ENCODE data around the gene RBFOX2. TPM values are rescaled to one million over a fixed set of nuclear protein-coding genes. Genes with fewer than 3 reads are reported as not detected.

The RBFOX2 gene
- polyA plus RNA-seq, 1 donor, result 67.0 TPM

- WGBS (ENCODE audit: insufficient coverage, low lambda C conversion rate), result 86% methylated on average over 1 of the region's 6 CpGs
- no peaks in the 10 kb centered on the region for H3K4me1 ChIP-seq (ENCODE audit: control insufficient read depth, insufficient read depth, low read length)
- H3K4me3 ChIP-seq (ENCODE audit: low read length), result no peak overlapping the region
Measured at GRCh38 chr22:35966314-35967045, 62.1 kb downstream of the RBFOX2 start.

DNA sequence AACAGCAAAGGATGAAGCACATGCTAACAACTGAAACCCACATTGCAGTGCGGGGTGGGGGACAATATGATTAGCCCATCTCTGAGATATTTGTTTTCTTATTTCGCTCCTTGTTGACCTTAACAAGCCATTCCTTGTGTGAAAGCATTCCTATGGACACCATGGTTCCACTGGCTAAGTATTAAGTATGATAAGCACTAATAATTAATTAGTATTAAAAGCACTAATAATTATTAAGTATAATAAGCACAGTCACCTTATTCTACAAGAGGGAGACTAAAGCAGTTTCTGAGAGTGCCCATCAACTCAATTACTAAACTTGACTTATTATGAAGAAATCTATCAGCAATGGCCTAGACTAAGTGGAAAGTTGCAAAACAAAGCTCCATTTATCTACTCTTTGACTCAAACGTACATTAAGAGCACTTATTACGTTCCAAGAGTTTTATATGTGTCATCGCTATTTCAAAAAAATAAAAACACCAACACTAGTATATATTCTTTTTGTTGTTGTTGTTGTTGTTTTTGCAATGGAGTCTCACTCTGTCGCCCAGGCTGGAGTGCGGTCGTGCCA, 65.3 kb downstream of the RBFOX2 start:
- Histone ChIP-seq H3K4me1 (ENCODE audit: control insufficient read depth, insufficient read depth, low read length) (no peaks in the 10 kb centered on the region), H3K4me3 (ENCODE audit: low read length) (no peak overlapping the region), H3K9me3 (ENCODE audit: control insufficient read depth, low read depth, low read length) (no peaks in the 10 kb centered on the region), H3K36me3 (ENCODE audit: control insufficient read depth, insufficient read depth, low read length) (no peaks in the 10 kb centered on the region), H3K27ac (ENCODE audit: low read length) (no peak overlapping the region), H3K27me3 (ENCODE audit: control insufficient read depth, insufficient read depth, low read length) (no peaks in the 10 kb centered on the region)
- WGBS (ENCODE audit: insufficient coverage, low lambda C conversion rate), result 94% methylated on average over 3 of the region's 8 CpGs
- DNase-seq, result no peak

More at GRCh38 chr22:35966314-35967045, 62.1 kb downstream of the RBFOX2 start:
- Histone ChIP-seq H3K27ac (ENCODE audit: low read length) (no peak overlapping the region), H3K27me3 (ENCODE audit: control insufficient read depth, insufficient read depth, low read length) (no peaks in the 10 kb centered on the region), H3K36me3 (ENCODE audit: control insufficient read depth, insufficient read depth, low read length) (no peaks in the 10 kb centered on the region), H3K9me3 (ENCODE audit: control insufficient read depth, low read depth, low read length) (no peaks in the 10 kb centered on the region)
- DNase-seq, result no peak

- H3K4me1 ChIP-seq (ENCODE audit: control insufficient read depth, insufficient read depth, low read length), result no peaks in the 10 kb centered on the region
- WGBS (ENCODE audit: insufficient coverage, low lambda C conversion rate), result 24% methylated on average over 3 of the region's 5 CpGs
- no peaks in the 10 kb centered on the region for H3K9me3 ChIP-seq (ENCODE audit: control insufficient read depth, low read depth, low read length)
- H3K27ac ChIP-seq (ENCODE audit: low read length), result peak overlapping the region; percentile 62
- no peaks in the 10 kb centered on the region for H3K36me3 ChIP-seq (ENCODE audit: control insufficient read depth, insufficient read depth, low read length)
- DNase-seq, result peak; percentile 45 to 53
- H3K27me3 ChIP-seq (ENCODE audit: control insufficient read depth, insufficient read depth, low read length), result no peaks in the 10 kb centered on the region
- no peak overlapping the region for H3K4me3 ChIP-seq (ENCODE audit: low read length)
Measured at GRCh38 chr22:35961480-35962295, 66.9 kb downstream of the RBFOX2 start.

- H3K4me3 ChIP-seq (ENCODE audit: low read length), result no peak overlapping the region
- H3K36me3 ChIP-seq (ENCODE audit: control insufficient read depth, insufficient read depth, low read length), result no peaks in the 10 kb centered on the region
- DNase-seq, result no peak
- no peaks in the 10 kb centered on the region for H3K4me1 ChIP-seq (ENCODE audit: control insufficient read depth, insufficient read depth, low read length)
- no peaks in the 10 kb centered on the region for H3K27me3 ChIP-seq (ENCODE audit: control insufficient read depth, insufficient read depth, low read length)
- H3K9me3 ChIP-seq (ENCODE audit: control insufficient read depth, low read depth, low read length), result no peaks in the 10 kb centered on the region
- peak overlapping the region; percentile 58 for H3K27ac ChIP-seq (ENCODE audit: low read length)
- WGBS (ENCODE audit: insufficient coverage, low lambda C conversion rate), result no CpG with 5 or more reads among the region's 2 CpGs
Measured at GRCh38 chr22:35960854-35961253, 67.8 kb downstream of the RBFOX2 start.

GRCh38 chr22:35959121-35959800, 69.4 kb downstream of the RBFOX2 start:
- 100% methylated on average over 3 of the region's 5 CpGs for WGBS (ENCODE audit: insufficient coverage, low lambda C conversion rate)
- Histone ChIP-seq H3K4me1 (ENCODE audit: control insufficient read depth, insufficient read depth, low read length) (no peaks in the 10 kb centered on the region), H3K9me3 (ENCODE audit: control insufficient read depth, low read depth, low read length) (no peaks in the 10 kb centered on the region), H3K27ac (ENCODE audit: low read length) (no peak overlapping the region), H3K27me3 (ENCODE audit: control insufficient read depth, insufficient read depth, low read length) (no peaks in the 10 kb centered on the region), H3K36me3 (ENCODE audit: control insufficient read depth, insufficient read depth, low read length) (no peaks in the 10 kb centered on the region), H3K4me3 (ENCODE audit: low read length) (no peak overlapping the region)
- no peak for DNase-seq

DNA sequence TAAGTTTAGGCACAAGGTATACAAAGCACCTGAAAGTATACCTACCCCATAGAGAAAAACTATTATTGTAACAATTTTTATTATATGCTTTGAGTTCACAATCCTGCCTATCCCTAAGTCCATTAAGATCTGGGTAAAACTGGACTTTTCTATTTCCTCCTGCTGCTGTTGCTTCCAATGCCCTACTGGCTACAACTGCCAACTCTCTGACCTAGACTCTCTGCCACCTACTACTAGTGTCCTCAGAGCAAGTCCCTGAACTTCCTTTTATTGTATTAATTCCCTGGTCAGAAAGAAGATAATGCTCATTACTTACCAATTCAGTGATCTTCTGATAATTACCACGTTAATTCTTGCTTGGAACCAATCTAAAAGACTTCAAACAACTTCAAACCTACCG, 70.3 kb downstream of the RBFOX2 start:
- DNase-seq, result no peak
- Histone ChIP-seq H3K4me3 (ENCODE audit: low read length) (no peak overlapping the region), H3K4me1 (ENCODE audit: control insufficient read depth, insufficient read depth, low read length) (no peaks in the 10 kb centered on the region), H3K36me3 (ENCODE audit: control insufficient read depth, insufficient read depth, low read length) (no peaks in the 10 kb centered on the region), H3K27me3 (ENCODE audit: control insufficient read depth, insufficient read depth, low read length) (no peaks in the 10 kb centered on the region), H3K27ac (ENCODE audit: low read length) (no peak overlapping the region), H3K9me3 (ENCODE audit: control insufficient read depth, low read depth, low read length) (no peaks in the 10 kb centered on the region)
- WGBS (ENCODE audit: insufficient coverage, low lambda C conversion rate), result 83% methylated on average over 1 of the region's 2 CpGs

GRCh38 chr22:35957589-35957988, 71.0 kb downstream of the RBFOX2 start:
- no CpG with 5 or more reads among the region's 1 CpG for WGBS (ENCODE audit: insufficient coverage, low lambda C conversion rate)
- Histone ChIP-seq H3K36me3 (ENCODE audit: control insufficient read depth, insufficient read depth, low read length) (no peaks in the 10 kb centered on the region), H3K4me3 (ENCODE audit: low read length) (no peak overlapping the region), H3K4me1 (ENCODE audit: control insufficient read depth, insufficient read depth, low read length) (no peaks in the 10 kb centered on the region), H3K9me3 (ENCODE audit: control insufficient read depth, low read depth, low read length) (no peaks in the 10 kb centered on the region), H3K27me3 (ENCODE audit: control insufficient read depth, insufficient read depth, low read length) (no peaks in the 10 kb centered on the region), H3K27ac (ENCODE audit: low read length) (no peak overlapping the region)
- no peak for DNase-seq

DNA sequence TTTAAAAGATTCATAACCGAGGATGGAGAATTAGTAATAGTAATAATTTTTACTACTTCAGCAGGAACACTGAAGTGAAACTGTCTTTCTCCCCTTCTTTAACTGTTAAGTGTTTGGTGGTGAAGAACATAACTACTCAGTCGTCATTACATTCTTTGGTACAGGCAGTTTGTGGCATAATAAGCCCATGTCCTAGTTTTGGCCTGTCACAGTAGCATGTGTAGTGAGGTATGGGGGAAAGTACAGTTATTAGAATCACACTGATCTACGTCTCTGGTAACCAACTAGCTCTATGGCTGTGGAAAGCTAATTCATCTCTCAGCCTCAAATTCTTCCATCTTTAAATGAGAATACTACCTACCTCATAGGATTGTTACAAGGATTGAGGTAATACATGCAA, 71.8 kb downstream of the RBFOX2 start:
- Histone ChIP-seq H3K27me3 (ENCODE audit: control insufficient read depth, insufficient read depth, low read length) (no peaks in the 10 kb centered on the region), H3K4me1 (ENCODE audit: control insufficient read depth, insufficient read depth, low read length) (no peaks in the 10 kb centered on the region), H3K36me3 (ENCODE audit: control insufficient read depth, insufficient read depth, low read length) (no peaks in the 10 kb centered on the region), H3K9me3 (ENCODE audit: control insufficient read depth, low read depth, low read length) (no peaks in the 10 kb centered on the region), H3K4me3 (ENCODE audit: low read length) (no peak overlapping the region), H3K27ac (ENCODE audit: low read length) (no peak overlapping the region)
- DNase-seq, result no peak
- no CpG with 5 or more reads among the region's 3 CpGs for WGBS (ENCODE audit: insufficient coverage, low lambda C conversion rate)

DNA sequence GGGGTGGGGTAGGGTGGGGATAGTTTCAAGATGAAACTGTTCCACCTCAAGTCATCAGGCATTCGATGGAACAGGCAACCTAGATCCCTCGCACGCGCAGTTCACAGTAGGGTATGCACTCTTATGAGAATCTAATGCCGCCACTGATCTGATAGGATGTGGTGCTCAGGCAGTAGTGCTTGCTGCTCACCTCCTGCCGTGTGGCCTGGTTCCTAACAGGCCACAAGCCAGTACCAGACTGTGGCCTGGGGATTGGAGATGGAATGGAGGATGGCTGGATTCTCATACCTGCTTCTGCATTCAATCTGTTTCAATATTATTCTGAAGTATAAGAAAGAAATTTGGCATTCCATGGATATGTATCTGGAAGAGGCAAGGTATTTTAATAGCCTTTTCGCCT, 73.1 kb downstream of the RBFOX2 start:
- WGBS (ENCODE audit: insufficient coverage, low lambda C conversion rate), result no CpG with 5 or more reads among the region's 7 CpGs
- Histone ChIP-seq H3K4me1 (ENCODE audit: control insufficient read depth, insufficient read depth, low read length) (no peaks in the 10 kb centered on the region), H3K36me3 (ENCODE audit: control insufficient read depth, insufficient read depth, low read length) (no peaks in the 10 kb centered on the region), H3K4me3 (ENCODE audit: low read length) (no peak overlapping the region), H3K27me3 (ENCODE audit: control insufficient read depth, insufficient read depth, low read length) (no peaks in the 10 kb centered on the region), H3K27ac (ENCODE audit: low read length) (no peak overlapping the region), H3K9me3 (ENCODE audit: control insufficient read depth, low read depth, low read length) (no peaks in the 10 kb centered on the region)
- DNase-seq, result no peak

- H3K27ac ChIP-seq (ENCODE audit: low read length), result no peak overlapping the region
- H3K9me3 ChIP-seq (ENCODE audit: control insufficient read depth, low read depth, low read length), result no peaks in the 10 kb centered on the region
- no peaks in the 10 kb centered on the region for H3K27me3 ChIP-seq (ENCODE audit: control insufficient read depth, insufficient read depth, low read length)
- no peak for DNase-seq
- no peaks in the 10 kb centered on the region for H3K36me3 ChIP-seq (ENCODE audit: control insufficient read depth, insufficient read depth, low read length)
- H3K4me1 ChIP-seq (ENCODE audit: control insufficient read depth, insufficient read depth, low read length), result no peaks in the 10 kb centered on the region
- no peak overlapping the region for H3K4me3 ChIP-seq (ENCODE audit: low read length)
Measured at GRCh38 chr22:35952576-35952975, 76.0 kb downstream of the RBFOX2 start.

Measured in large intestine (tissue), 3 donors.